ENCODE results near the gene UBL4B.

Gene UBL4B

DNA sequence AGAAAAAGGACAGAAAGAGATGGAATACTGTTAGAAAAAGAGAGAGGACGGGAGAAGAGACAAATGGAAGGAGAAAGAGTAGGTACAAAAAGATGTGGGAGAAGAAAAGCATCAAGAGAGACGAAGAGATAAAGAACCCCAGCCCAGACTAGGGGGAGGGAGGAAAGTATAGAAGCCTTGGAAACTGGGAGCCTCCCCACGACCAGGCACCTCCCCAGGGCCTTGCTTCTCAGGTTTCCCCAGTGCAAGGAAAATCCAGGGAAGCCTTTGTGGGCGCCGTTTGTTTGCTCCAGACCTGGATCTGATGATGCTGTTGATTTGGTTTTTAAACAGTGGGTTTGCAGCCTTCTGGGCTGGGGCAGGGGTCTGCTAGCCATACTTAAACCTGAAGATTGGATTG lies 26.6 kb upstream of the UBL4B start:
- no peak for FAIRE-seq

- no peak for FAIRE-seq
These were observed 25.3 kb upstream of the UBL4B start for GRCh38 chr1:110086961-110087360.

DNA sequence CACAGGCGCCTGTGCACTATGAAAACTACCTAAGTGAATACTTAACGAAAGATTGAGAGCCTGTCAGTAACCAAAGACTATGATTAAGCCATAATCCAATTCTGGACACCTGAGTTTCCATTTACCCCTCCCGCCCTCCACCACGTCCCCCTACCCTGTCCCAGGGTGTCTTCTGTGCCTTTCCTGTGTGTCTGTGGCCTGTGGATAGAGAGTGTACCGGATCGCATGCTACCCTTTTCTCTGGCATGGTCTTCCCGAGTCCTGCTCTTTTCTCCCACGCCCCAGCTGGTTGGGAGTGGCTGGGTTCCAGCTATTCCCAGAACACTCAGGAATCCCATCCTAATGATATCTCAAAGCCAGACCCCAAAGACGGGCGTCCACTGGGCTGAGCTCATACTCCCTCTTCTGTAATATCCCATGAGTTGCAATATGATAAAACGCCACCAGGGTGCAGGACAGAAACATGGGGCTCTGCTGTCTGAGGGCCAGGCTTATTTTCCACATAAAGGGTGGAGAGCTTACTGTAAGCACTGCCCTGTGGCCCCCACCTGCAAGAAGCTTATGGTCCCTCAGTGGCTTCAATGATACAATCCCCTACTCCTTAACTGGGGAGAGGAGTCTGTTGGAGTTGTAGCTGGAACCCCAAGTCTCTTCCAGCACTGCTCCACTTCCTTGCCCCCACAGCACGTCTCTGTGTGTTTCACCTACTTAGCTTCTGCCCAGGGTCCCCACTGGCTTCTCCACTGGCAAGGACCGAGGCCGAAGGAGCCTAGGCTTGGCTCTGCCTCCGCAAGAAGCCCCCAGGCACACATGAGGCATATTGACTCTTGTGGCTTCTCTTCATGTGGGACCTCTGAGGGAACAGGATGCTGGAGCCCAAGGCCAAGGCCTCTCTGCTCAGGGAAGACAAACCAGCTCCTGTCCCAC lies 24.2 kb upstream of the UBL4B start:
- no peak for FAIRE-seq

GRCh38 chr1:110088739-110089316 lies 23.4 kb upstream of the UBL4B start:
- FAIRE-seq = no peak

GRCh38 chr1:110089561-110090275 lies 22.5 kb upstream of the UBL4B start:
- no peak for FAIRE-seq

- no peak for FAIRE-seq
These were observed 20.9 kb upstream of the UBL4B start for GRCh38 chr1:110091381-110091780.

- no peak for FAIRE-seq
These were observed 20.5 kb upstream of the UBL4B start for GRCh38 chr1:110091791-110092190.

- FAIRE-seq = no peak
These were observed 19.3 kb upstream of the UBL4B start for GRCh38 chr1:110092991-110093390.

DNA sequence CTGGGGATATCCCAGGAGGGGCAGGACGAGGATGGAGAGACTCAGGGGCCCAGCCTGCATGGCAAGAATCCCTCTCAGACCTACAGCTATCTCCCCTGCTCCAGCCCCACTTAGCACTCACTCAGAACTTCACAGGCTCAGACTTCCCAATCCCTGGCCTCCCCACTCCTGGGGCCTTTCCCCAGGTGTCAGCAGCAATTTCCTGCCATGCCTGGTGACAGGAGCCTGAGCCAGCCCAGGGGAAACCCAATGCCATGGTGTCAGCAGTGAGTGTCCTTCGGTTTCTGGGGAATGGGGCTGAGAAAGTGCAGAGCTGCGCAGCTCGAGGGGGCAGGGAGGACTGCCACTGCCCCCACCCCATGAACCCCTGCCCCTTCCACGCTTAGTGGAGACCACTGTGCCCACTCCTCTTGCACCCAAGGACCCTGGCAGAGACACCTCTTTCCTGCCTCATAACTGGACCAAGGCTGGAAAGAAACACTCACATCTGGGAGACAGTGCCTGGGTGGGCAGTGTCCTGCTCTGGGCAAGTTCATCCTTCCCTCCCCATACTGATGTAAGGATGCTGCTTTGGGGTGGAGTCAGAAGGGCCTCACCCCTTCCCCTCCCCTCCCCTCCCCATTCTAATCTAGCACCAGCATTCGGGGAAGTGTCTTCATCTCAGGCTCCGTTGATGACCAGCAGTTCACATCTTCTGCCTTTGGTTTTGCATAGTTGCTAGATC lies 17.1 kb upstream of the UBL4B start:
- FAIRE-seq = no peak

DNA sequence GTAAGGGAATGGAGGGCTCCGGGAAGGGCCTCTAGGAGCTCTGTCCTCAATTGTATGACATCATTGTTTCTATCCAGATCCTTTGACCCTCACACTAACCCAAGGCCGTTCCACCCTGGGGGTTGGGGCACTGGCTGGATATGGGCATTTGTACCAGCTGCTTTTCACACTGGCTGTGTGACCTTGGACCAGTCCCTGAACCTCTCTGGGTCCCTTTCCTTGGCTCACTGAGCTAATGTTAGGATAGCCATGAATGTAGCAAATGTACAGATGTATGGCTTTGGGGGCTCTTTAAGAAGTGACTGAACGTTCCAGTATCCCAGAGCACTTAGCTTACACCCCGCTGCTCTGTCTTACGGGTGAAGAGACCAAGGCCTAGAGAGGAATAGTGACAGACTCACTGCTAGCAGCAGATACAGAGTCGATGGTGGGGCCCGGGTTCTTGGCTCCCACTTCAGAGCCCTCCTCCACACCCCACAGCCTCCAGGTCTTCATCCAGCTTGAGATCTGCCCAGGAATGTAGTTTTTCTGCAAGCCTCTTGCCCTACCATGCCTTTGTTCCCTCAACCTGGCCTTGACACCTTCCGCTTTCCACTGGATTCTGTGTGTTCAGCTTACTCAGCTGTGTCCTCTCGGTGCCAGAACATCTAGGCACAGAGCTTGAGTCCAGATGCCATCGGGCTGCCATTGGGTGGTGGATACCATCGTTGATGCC lies 14.6 kb upstream of the UBL4B start:
- no peak for FAIRE-seq

GRCh38 chr1:110098222-110099026 lies 13.8 kb upstream of the UBL4B start:
- no peak for FAIRE-seq

GRCh38 chr1:110100335-110100734 lies 11.9 kb upstream of the UBL4B start:
- FAIRE-seq = no peak

- no peak for FAIRE-seq
These were observed 10.2 kb upstream of the UBL4B start for GRCh38 chr1:110102081-110102480.

GRCh38 chr1:110106013-110106941 lies 6.0 kb upstream of the UBL4B start:
- peak; percentile 5 for FAIRE-seq

- no peak for FAIRE-seq
These were observed 4.3 kb upstream of the UBL4B start for GRCh38 chr1:110107867-110108469.

DNA sequence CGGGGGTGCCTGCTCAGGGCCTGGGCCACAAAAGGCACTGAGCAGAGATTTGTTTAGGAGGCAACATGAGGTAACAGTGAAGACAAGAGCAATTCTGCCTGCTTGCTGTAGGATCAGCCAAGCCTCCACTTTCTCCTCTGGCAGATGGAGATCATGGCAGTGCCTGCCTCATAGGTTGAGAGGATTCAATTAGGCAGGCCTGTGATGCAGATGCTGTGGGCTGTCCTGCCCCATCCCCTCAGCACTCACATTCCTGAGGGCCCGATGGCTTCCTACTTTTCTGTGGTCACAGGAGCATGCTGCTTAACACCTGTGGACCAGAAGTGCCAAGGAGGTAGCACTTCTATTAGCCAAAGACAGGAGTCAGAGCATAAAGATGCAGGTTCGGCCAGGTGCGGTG lies 1.2 kb upstream of the UBL4B start:
- FAIRE-seq = no peak

DNA sequence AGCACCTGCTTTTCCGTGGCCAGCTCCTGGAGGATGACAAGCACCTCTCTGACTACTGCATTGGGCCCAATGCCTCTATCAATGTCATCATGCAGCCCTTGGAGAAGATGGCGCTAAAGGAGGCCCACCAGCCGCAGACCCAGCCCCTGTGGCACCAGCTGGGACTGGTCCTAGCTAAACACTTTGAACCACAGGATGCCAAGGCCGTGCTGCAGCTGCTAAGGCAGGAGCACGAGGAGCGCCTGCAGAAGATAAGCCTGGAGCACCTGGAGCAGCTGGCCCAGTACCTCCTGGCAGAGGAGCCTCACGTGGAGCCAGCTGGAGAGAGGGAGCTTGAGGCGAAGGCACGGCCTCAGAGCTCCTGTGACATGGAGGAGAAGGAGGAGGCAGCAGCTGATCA lies 413 bp downstream of the UBL4B start:
- FAIRE-seq = no peak

DNA sequence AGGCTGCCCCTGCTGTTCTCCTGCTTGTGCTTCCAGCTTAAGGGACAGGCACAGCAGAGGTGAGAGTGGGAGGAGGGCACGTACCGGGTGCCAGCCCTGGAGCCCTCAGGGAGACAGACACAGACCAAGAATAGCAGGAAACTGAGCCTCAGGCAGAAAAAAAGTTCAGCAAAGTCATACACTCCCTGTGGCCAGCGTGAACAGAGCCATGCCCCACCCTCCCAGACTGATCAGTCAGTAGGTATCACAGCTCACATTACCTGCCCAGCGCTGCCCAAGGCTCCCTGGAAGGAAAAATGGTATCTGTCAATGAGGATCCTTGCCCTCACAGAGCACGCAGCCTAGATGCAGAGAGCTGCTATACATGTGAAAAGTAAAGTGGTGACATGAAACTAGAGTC lies 1.3 kb downstream of the UBL4B start:
- FAIRE-seq = no peak

DNA sequence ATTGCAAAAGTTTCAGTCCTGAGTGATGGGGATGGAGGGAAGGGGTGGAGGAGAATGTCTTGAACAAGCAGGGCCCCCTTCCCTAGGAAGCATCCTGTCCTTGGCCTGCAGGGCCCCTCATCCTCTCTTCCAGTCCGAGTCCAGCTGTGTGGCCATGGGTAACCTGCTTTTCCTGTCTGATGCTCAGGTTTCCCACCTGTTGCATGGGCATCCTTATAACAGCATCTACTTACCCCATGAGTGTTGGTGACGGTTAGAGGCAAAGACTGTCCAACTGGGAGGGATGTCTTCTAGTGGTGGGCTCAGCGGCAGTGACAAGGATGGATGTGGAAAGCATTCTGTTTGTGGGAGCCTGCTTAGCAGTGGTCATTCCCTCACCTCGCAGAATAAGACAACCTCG lies 1.9 kb downstream of the UBL4B start:
- FAIRE-seq = no peak

- no peak for FAIRE-seq
These were observed 2.5 kb downstream of the UBL4B start for GRCh38 chr1:110114784-110115183.
